Cardiac fibroblast (primary cell): ENCODE measurements around the gene MYH14.

Source experiments
- DNase-seq, 2 donors: peaks; one replicate each; pipeline versions ENCODE4 v3.0.0 to v3.0.0-alpha.2; 2010; ENCODE audit warnings: low read depth in 2 of 2
- H3K4me3 ChIP-seq, 2 donors: replicated peaks in 1 of 2; 1 replicate in 1 of 2; 2 replicates in 1 of 2; pipeline ENCODE4 v1.5.1; 2011; ENCODE audit warnings: low read depth in 2 of 2, low read length in 2 of 2, mild to moderate bottlenecking in 2 of 2, moderate library complexity in 1 of 2
- TF ChIP-seq, protein P1 (sequence below): IDR thresholded peaks from one replicate; pipeline ENCODE4 v1.5.1; 2011; ENCODE audit warnings: low read depth, mild to moderate bottlenecking, low read length, inconsistent platforms

Gene MYH14

DNA sequence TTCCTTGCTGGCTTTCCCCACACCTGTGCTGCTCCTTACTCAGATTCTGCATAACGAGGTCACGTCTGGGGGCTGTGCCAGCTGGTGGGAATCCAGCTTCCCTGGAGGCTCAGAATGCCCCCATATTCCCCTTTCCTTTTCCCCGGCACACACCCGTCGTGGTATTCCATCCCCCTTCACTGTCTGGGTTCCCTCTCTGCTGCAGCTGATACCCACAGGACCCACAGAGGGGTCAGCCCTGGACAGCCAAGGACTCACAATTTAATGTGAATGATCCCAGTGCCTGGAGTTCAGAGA is 4.2 kb upstream of the MYH14 start:
- TF ChIP-seq, protein P1, sequence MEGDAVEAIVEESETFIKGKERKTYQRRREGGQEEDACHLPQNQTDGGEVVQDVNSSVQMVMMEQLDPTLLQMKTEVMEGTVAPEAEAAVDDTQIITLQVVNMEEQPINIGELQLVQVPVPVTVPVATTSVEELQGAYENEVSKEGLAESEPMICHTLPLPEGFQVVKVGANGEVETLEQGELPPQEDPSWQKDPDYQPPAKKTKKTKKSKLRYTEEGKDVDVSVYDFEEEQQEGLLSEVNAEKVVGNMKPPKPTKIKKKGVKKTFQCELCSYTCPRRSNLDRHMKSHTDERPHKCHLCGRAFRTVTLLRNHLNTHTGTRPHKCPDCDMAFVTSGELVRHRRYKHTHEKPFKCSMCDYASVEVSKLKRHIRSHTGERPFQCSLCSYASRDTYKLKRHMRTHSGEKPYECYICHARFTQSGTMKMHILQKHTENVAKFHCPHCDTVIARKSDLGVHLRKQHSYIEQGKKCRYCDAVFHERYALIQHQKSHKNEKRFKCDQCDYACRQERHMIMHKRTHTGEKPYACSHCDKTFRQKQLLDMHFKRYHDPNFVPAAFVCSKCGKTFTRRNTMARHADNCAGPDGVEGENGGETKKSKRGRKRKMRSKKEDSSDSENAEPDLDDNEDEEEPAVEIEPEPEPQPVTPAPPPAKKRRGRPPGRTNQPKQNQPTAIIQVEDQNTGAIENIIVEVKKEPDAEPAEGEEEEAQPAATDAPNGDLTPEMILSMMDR: no peak
- H3K4me3 ChIP-seq: no peak overlapping the region
- no peak for DNase-seq

DNA sequence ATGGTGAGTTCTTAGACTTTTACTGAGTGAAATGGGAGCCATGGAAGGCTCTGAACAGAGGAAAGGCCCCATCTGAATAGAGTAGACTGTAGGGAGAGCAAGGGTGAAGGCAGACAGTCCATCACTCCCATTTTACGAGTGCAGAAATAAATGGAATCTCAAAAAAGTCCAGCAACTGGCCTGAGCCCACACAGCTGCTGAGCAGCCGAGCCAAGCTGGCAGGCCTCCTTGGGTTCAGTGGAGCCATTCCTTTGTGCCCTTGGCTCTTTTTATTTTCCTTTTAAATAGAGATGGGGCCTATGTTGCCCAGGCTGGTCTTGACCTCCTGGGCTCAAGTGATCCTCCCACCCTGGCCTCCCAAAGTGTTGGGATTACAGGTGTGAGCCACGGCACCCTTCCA is 1.0 kb upstream of the MYH14 start:
- TF ChIP-seq, protein P1: no peak
- no peak overlapping the region for H3K4me3 ChIP-seq
- DNase-seq: no peak

DNA sequence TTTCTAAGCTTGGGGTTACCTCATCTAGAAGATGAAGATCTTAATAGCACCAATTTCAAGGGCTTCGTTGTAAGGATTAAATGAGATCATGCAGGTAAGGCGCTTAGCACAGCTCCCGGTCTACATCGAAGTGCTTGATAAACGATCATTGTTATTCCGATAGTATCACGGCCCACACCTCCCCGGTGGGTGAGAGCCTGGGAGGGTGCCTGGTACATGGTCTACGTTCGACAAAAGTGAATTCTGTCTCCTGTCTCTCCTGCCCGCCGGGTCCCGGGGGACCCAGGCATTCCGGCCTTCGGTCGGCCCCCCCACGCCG is 501 bp upstream of the MYH14 start:
- TF ChIP-seq, protein P1: no peak
- no peak overlapping the region for H3K4me3 ChIP-seq
- no peak for DNase-seq

DNA sequence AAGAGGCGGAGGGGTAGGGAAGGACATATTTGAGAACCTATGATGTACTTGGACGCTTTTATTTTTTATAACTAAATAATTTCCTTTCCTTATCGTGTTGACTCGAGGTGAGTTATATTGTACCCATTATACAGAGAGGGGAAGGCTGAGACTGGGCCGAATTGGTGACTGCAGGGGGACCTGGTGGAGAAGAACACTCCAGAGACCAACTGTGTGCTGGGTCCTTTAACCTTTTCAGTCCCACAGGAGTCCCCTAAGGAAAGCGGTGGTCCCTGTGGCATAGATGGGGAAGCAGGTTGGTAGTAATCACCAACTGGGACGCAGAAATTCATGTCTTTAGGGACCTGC is 633 bp downstream of the MYH14 start:
- DNase-seq: no peak
- TF ChIP-seq, protein P1: no peak
- no peak overlapping the region for H3K4me3 ChIP-seq

DNA sequence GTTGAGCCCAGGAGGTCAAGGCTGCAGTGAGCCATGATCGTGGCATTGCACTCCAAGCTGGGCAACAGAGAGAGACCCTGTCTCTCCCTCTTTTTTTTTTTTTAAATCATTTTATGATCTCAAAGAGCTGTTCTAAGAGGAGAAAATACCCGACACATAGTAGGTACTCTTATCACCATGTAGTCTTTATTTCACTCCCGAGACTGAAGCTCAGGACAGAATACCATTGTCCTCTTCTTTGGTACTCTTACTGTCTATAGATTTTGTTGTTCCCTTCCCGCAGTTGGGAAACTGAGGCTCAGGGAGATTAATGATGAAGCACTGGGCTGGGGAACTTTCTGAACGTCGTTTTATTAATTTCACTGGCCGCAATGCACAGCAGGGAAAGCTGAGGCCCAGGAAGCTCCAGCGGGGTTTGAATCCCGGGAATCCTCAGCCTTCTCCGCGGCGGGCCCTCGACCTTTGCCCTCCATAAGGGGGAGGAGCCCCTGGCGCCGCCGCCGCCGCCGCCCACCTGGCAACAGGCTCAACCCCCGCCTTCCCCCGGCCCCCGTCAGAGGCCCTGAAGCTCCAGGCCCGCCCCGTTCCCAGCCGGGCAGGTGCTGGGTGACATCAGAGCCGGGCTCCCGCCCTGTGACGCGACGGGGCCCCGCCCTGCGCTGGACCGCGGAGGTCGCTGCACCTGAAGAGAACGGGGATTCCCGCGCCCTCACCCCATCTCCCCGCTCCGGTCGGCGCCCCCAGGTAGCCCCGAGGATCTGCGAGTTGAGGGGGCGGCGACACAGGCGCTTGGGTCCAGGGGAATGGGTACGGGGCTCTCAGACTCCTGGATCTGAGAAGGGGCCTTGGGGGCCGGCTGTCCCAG is 1.6 kb downstream of the MYH14 start:
- no peak for DNase-seq
- H3K4me3 ChIP-seq: no peak overlapping the region
- TF ChIP-seq, protein P1: no peak

DNA sequence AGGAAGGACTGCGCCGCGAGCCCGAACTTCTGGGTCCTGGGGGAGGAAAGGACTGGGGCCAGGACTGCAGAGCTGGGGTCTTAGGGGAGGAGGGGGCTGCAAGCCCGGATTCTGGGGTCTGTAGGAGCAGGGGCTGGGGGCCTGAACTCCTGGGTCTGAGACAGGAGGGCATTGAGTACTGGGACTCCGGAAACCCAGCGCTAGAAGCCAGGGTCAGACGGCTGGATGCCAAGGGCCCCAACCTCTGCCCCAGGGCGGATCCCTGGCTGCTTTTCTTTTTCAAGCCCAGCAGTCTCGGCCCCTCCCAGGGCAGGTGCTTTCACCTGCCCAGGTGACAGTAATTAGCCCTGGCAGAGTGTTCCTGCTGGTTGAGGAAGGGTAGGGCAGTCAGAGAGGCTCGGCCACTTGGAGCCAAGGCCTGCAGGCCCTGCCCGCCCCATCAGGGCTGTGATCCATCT is 2.3 kb downstream of the MYH14 start:
- no peak for DNase-seq
- TF ChIP-seq, protein P1: no peak
- no peak overlapping the region for H3K4me3 ChIP-seq

DNA sequence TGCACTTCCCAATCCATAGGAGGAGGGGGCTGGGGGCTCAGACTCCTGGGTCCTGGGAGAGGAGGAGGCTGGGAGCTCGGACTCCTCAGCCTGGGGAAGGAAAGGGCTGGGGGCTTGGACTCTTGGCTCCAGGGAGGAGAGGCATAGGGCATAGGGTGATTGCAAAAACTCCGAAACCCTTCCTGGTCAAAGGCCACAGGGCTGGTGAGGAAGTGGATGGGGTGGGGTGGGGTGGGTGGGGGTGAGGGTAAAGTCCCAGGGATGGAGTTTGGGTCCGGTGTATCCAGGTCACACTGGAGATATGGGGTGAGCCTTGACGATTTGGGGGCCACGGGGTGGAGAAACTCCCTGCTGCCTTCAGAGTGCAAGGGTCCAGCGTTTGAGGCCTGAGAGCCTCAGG is 2.8 kb downstream of the MYH14 start:
- H3K4me3 ChIP-seq: no peak overlapping the region
- TF ChIP-seq, protein P1: no peak
- no peak for DNase-seq
